HL-60 (cell line): ENCODE results near the gene KCNH1.

Experiments used
- POLR2AphosphoS5 ChIP-seq: IDR thresholded peaks from 2 replicates; pipeline ENCODE4 v1.6.1; 2012; ENCODE audit warnings: low read depth
- SPI1 ChIP-seq: IDR thresholded peaks from 2 replicates; pipeline ENCODE4 v1.6.1; 2012; ENCODE audit warnings: low read depth, mild to moderate bottlenecking, borderline replicate concordance
- TF ChIP-seq, protein P1 (sequence below): IDR thresholded peaks from one replicate; pipeline ENCODE4 v1.5.1; 2011; ENCODE audit warnings: low read length, control low read depth, inconsistent platforms; ENCODE audit not compliant: insufficient read depth
- TF ChIP-seq, protein P2 (sequence below): IDR thresholded peaks from 2 replicates; pipeline ENCODE4 v1.6.1; 2012; ENCODE audit warnings: low read depth; ENCODE audit not compliant: insufficient replicate concordance

DNA sequence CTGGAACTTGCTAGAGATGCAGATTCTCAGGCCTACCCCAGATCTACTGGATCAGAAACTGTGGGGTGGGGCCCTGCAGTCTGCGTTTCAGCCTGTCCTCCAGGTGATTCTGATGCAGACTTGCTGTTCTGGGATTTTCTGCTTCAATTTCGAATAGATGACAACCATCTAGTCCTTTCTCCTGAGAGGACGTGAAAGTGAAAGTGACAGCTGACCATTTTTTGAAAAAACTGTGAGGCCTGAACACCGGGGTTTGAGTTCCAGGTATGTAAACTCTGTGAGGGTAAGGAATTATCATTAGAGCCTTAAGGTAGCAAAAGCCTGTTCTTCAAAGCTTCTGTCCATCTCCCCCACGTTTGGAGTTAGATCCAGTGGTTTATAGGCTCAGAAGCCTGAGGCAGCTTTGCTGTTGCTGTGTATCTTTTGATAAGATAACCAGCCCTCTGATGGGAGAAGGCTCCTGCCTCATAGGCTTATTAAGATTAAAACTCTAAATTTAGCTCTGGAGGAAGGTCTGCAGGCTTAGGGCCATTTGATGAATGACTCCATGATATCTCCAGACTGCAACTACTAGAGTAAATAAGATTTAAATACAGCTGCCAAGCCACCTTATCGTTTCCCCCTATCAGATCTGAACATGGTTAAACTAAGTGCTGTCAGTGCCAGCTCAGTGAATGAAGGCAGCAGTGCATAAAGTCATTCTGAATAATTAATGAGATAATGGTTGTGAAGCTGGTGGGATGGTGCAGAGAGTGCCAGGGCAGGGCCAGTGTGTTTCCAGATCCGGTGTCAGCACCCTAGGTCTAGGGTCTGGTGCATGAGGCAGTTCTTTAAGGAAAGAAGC lies 470.0 kb downstream of the KCNH1 start:
- TF ChIP-seq, protein P1, sequence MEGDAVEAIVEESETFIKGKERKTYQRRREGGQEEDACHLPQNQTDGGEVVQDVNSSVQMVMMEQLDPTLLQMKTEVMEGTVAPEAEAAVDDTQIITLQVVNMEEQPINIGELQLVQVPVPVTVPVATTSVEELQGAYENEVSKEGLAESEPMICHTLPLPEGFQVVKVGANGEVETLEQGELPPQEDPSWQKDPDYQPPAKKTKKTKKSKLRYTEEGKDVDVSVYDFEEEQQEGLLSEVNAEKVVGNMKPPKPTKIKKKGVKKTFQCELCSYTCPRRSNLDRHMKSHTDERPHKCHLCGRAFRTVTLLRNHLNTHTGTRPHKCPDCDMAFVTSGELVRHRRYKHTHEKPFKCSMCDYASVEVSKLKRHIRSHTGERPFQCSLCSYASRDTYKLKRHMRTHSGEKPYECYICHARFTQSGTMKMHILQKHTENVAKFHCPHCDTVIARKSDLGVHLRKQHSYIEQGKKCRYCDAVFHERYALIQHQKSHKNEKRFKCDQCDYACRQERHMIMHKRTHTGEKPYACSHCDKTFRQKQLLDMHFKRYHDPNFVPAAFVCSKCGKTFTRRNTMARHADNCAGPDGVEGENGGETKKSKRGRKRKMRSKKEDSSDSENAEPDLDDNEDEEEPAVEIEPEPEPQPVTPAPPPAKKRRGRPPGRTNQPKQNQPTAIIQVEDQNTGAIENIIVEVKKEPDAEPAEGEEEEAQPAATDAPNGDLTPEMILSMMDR: no peak
- TF ChIP-seq, protein P2, sequence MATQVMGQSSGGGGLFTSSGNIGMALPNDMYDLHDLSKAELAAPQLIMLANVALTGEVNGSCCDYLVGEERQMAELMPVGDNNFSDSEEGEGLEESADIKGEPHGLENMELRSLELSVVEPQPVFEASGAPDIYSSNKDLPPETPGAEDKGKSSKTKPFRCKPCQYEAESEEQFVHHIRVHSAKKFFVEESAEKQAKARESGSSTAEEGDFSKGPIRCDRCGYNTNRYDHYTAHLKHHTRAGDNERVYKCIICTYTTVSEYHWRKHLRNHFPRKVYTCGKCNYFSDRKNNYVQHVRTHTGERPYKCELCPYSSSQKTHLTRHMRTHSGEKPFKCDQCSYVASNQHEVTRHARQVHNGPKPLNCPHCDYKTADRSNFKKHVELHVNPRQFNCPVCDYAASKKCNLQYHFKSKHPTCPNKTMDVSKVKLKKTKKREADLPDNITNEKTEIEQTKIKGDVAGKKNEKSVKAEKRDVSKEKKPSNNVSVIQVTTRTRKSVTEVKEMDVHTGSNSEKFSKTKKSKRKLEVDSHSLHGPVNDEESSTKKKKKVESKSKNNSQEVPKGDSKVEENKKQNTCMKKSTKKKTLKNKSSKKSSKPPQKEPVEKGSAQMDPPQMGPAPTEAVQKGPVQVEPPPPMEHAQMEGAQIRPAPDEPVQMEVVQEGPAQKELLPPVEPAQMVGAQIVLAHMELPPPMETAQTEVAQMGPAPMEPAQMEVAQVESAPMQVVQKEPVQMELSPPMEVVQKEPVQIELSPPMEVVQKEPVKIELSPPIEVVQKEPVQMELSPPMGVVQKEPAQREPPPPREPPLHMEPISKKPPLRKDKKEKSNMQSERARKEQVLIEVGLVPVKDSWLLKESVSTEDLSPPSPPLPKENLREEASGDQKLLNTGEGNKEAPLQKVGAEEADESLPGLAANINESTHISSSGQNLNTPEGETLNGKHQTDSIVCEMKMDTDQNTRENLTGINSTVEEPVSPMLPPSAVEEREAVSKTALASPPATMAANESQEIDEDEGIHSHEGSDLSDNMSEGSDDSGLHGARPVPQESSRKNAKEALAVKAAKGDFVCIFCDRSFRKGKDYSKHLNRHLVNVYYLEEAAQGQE: no peak
- TF ChIP-seq POLR2AphosphoS5 (no peak), SPI1 (no peak)
